Calu3 (cell line): ENCODE measurements around the gene STK4. TPM values are rescaled to one million over a fixed set of nuclear protein-coding genes. Genes with fewer than 3 reads are reported as not detected.

Experiments
- BruUV-seq: library from RNA; stranded (reverse); fragments of 400-500 nt; replicated peaks from 2 replicates; lab custom pipeline; 2021; lab: Mats Ljungman, UMichigan
- CTCF ChIA-PET: fragments of 300-600 bp; sonication (Branson Sonifier 250); formaldehyde crosslinking; loops from one replicate; lab custom pipeline; 2022; ENCODE audit warnings: antibody characterized with exemption; lab: Charles Lee
- DNase-seq: peaks from one replicate; pipeline ENCODE4 v3.0.0; 2022
- H3K27ac Mint-ChIP-seq: one replicate; pipeline ENCODE4 v1.8.0; 2022; ENCODE audit warnings: mixed read lengths; ENCODE audit not compliant: unreplicated experiment
- H3K27me3 Mint-ChIP-seq: one replicate; pipeline ENCODE4 v1.8.0; 2022; ENCODE audit warnings: mixed read lengths; ENCODE audit not compliant: unreplicated experiment
- H3K36me3 Mint-ChIP-seq: one replicate; pipeline ENCODE4 v1.8.0; 2022; ENCODE audit warnings: mild to moderate bottlenecking, moderate library complexity, mixed read lengths; ENCODE audit not compliant: insufficient read depth, unreplicated experiment
- H3K4me1 Mint-ChIP-seq: one replicate; pipeline ENCODE4 v1.8.0; 2022; ENCODE audit warnings: mild to moderate bottlenecking, low read depth, mixed read lengths; ENCODE audit not compliant: unreplicated experiment
- H3K4me3 Mint-ChIP-seq: one replicate; pipeline ENCODE4 v1.8.0; 2022; ENCODE audit warnings: mild to moderate bottlenecking, low read depth, moderate library complexity, mixed read lengths; ENCODE audit not compliant: unreplicated experiment
- H3K9me3 Mint-ChIP-seq: one replicate; pipeline ENCODE4 v1.8.0; 2022; ENCODE audit warnings: low read depth, mixed read lengths; ENCODE audit not compliant: unreplicated experiment
- intact Hi-C: fragments of 100-400 bp; cut with micrococcal nuclease; formaldehyde crosslinking; loops from one replicate; pipeline ENCODE4 v1.10.0; 2022; ENCODE audit not compliant: unreplicated experiment
- total RNA-seq: library from RNA; stranded (reverse); gene quantifications from 2 replicates; pipeline ENCODE4 v1.2.3, GENCODE V29; 2022
- TF ChIP-seq, protein P1 (sequence below): fragments of 200-600 bp; IDR thresholded peaks from one replicate; pipeline ENCODE4 v1.8.0; 2022; ENCODE audit warnings: antibody characterized with exemption; ENCODE audit not compliant: unreplicated experiment

Gene STK4
- total RNA-seq, 1 experiment from 2014 or later = 53.1 TPM

DNA sequence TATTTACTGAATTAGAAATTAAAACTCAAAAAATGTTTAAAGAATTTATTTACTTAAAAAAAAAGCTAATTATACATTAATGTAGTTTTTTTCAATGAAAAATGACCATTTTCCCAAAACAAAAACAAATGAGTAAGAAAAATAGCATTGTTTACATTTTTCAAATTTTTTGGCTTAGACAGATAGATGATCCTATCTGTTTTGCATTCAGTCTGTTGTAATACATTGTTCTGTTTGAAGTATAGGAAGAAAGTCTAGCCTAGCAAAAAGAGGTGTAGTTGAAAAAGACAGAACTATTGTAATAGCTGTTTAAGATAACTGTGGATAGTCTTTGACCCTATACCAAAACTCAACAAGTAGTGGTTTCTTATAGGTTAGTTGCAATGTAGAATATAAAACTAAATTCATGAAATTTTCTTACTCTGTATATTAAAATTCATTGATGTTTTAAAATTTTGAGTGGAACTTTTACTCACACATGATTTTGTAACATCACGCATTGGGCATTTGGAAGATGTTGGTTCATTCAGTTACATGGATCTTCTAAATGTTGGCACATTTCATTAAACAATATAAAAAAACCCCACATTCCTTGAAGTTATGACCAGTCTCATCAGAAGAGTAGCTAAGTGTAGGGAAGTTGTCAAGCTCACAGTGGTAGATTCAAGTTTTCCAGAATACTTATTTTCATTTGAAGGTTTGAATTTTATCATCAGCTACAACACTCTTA lies 72.6 kb downstream of the STK4 start:
- no peak for DNase-seq
- no TSS peak for BruUV-seq
- H3K27me3 Mint-ChIP-seq = no peaks in the 10 kb centered on the region
- CTCF ChIA-PET = interaction anchor here (0.5 kb wide), 1 partner anchor 26 kb away, joined by 3 read pairs; no protein-coding TSS in a partner anchor
- no peak overlapping the region for H3K27ac Mint-ChIP-seq
- H3K4me1 Mint-ChIP-seq = peaks cover 64% of the 10 kb centered on the region
- intact Hi-C loops = no loop called here
- TF ChIP-seq, protein P1, sequence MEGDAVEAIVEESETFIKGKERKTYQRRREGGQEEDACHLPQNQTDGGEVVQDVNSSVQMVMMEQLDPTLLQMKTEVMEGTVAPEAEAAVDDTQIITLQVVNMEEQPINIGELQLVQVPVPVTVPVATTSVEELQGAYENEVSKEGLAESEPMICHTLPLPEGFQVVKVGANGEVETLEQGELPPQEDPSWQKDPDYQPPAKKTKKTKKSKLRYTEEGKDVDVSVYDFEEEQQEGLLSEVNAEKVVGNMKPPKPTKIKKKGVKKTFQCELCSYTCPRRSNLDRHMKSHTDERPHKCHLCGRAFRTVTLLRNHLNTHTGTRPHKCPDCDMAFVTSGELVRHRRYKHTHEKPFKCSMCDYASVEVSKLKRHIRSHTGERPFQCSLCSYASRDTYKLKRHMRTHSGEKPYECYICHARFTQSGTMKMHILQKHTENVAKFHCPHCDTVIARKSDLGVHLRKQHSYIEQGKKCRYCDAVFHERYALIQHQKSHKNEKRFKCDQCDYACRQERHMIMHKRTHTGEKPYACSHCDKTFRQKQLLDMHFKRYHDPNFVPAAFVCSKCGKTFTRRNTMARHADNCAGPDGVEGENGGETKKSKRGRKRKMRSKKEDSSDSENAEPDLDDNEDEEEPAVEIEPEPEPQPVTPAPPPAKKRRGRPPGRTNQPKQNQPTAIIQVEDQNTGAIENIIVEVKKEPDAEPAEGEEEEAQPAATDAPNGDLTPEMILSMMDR = no peak
- peaks cover 9% of the 10 kb centered on the region for H3K36me3 Mint-ChIP-seq
- no peak overlapping the region for H3K4me3 Mint-ChIP-seq
- no peaks in the 10 kb centered on the region for H3K9me3 Mint-ChIP-seq

DNA sequence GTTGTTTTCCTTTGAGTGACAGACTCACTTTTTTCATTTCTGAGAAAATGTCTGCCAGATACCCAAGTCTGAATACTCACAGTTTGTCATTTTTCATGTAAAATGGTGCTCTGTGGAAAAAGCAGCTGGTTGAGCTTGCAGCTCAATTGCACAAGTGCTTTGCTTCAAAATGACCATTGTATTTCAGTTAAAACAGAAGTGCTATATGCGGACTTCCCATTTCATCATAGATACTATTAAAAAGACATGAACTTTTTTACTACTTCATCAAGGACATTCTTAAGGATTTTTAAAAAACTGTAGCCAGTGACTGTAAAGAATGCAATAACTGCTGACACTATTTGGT lies 73.1 kb downstream of the STK4 start:
- intact Hi-C loops = no loop called here
- Mint-ChIP-seq H3K9me3 (no peaks in the 10 kb centered on the region), H3K27me3 (no peaks in the 10 kb centered on the region), H3K36me3 (peaks cover 9% of the 10 kb centered on the region), H3K27ac (no peak overlapping the region), H3K4me3 (no peak overlapping the region), H3K4me1 (peaks cover 63% of the 10 kb centered on the region)
- TF ChIP-seq, protein P1 = no peak
- DNase-seq = no peak
- BruUV-seq = no TSS peak
- CTCF ChIA-PET = no interaction called here

DNA sequence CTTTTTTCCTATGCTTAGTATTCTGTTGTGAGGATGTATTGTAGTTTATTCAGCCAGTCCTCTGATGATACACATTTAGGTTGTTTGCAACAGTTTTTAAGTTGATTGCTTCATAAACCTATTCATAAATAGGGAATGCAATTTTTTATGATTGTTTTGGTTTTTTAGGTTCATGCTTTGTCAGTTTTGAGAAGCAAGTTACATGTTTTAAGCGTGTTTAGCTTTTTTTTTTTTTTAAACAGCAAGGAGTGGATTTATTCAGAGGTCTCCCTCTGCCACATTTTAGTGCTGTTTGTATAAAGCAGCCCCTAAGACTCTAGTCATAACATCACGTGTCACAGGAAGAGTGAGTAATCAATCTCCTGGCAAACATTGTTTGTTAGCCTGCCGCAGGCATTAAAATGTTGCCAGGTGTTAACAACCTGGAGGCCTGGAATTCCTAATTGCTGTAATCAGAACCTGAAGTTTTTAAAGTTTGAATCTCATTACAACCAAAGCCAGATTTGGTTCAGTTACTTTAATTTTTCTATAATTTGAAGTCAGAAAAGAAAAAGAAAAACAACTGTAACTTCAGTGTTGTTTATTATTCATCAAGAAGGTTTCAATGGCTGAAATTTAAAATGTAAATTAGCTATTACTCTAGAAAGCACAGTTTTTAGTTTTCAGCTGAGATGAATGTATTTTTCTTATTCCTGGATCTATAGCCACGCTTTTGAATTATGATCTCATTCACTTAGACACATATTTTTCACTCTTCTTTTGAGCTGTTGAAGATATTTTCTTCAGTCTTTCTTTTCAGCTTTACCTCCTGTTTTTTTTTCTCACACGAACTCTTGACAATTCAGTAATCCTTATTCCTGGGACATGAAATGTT lies 75.4 kb downstream of the STK4 start:
- DNase-seq = peak; percentile 59
- Mint-ChIP-seq H3K4me1 (peaks cover 41% of the 10 kb centered on the region), H3K4me3 (peak overlapping the region; percentile 43), H3K27ac (peak overlapping the region; percentile 95), H3K27me3 (no peaks in the 10 kb centered on the region), H3K36me3 (peaks cover 9% of the 10 kb centered on the region), H3K9me3 (no peaks in the 10 kb centered on the region)
- no TSS peak for BruUV-seq
- CTCF ChIA-PET = interaction anchor here (0.5 to 4.1 kb wide), 7 partner anchors 30 to 415 kb away, joined by 3 to 44 read pairs (median 7); no protein-coding TSS in a partner anchor
- TF ChIP-seq, protein P1 = no peak
- intact Hi-C loops = loop anchor here (5.0 kb wide), 1 partner anchor 41 kb away; no protein-coding TSS in a partner anchor

DNA sequence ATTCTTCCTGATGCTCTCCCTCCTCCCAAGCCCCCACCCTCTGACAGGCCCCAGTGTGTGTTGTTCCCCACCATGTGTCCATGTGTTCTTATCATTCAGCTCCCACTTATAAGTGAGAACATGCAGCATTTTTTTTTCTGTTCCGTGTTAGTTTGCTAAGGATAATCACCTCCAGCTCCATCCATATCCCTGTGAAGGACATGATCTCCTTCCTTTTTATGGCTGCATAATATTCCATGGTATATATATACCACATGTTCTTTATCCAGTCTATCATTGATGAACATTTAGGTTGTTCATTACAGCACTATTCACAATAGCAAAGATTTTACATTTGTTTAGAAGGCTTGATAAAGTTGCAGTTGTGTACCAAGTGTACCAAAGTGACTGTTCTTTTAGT lies 76.7 kb downstream of the STK4 start:
- no peak for DNase-seq
- TF ChIP-seq, protein P1 = no peak
- peaks cover 33% of the 10 kb centered on the region for H3K4me1 Mint-ChIP-seq
- CTCF ChIA-PET = interaction anchor here (1.0 to 4.1 kb wide), 12 partner anchors 8 to 251 kb away, joined by 3 to 70 read pairs (median 14); no protein-coding TSS in a partner anchor
- peaks cover 5% of the 10 kb centered on the region for H3K36me3 Mint-ChIP-seq
- H3K9me3 Mint-ChIP-seq = no peaks in the 10 kb centered on the region
- no peaks in the 10 kb centered on the region for H3K27me3 Mint-ChIP-seq
- no TSS peak for BruUV-seq
- peak overlapping the region; percentile 95 for H3K27ac Mint-ChIP-seq
- H3K4me3 Mint-ChIP-seq = no peak overlapping the region
- intact Hi-C loops = loop anchor here (5.0 kb wide), 1 partner anchor 39 kb away; no protein-coding TSS in a partner anchor
